ENCODE data around the gene ARHGAP31.
"Not testable (repeated sequence)": the region's sequence is repeated elsewhere in the genome, so short reads cannot be mapped to it uniquely, and the experiment has no call there.

Gene ARHGAP31

DNA sequence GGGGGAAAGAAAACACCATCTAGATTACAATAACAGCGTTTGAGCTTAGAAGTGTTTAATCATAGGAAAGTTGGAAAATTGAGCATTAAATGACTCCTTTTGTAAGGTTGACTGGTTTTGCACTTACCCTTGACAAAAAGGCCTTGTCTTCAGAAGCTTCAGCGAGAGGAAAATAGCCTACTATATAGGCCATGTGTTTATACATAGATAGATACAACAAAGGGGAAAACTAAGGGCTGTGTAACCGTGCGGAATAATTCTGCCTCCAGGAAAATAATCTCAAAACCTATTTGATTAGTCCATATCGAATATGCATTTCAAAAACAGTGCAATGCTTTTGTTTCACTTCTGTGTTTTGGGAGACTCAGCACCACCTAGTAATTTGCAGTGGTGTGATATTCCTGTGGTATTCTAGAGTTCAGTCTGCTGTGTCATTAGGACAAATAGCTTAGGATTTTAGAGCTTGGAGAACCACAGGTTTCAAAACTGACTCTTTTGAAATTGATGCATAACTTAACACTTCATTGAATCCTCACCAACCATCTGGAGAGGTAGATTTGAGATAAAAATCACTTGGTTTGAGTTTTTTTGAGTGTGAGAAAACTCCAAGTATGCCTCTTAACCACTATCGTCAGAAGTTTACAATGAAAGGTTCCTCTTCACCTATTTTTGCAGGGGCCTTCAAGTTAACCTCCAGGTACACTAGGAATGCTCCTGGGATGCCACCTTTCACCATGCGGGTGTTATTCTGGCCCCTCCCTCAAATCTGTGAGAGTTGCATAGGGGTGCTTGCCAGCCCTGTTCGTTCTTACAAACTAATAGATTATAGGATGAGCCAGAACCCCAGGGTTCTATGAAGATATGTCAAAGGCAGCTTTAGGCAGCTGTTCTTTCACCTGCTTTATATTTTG is 1.9 kb downstream of the ARHGAP31 start:
- peak; percentile 10 for DNase-seq

DNA sequence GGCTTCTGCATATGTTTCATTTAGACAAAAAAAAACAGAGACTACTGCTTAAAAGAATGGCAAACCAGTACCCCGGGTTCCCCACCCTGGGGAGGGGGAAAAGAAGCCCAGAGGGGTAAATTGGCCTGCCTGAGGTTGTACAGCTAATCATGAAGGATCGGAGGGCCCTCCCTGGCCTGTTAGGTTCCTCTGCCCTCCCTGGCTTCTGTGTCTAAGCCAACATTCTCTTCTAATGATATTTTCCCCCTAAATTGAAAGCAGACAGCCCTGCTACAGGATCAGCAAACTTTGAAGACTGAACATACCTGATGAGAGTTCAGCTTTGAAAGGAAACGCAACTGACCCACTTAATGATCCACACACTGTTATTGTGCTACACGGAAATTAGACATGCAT is 2.5 kb downstream of the ARHGAP31 start:
- no peak for DNase-seq

DNA sequence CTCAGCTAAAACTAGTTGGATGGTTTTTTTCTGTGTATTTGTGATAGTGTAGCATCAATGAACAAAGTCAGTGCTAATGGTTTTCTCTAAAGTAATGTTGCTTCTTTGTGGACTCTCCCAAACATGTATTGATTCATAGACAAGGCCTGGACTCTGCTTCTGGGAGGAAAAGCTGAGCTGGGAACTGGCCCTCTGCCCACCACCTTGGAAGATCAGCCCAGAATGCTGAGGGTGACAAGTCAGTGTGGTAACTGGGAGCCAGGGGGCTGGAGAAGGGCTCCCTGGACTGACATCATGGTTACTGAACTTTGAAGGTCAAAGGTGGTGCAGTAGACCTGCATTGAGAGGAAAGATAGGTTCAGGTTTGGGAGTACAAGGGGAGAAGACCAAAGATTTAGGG is 3.0 kb downstream of the ARHGAP31 start:
- DNase-seq = no peak

DNA sequence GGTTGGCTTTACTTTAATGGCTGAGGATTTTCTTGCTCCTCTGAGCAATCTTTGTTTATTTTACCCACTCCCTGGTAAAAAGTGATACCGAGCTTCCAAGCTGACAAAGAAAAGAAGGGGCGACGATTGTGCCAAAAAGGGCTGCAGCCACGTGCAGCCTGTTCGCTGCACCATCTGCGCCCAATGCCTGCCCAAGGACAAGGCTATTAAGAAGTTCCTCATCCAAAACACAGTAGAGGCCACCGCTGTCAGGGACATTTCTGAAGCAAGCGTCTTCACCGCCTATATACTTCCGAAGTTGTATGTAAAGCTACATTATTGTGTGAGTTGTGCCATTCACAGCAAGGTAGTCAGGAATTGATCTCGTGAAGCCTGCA is 4.4 kb downstream of the ARHGAP31 start:
- DNase-seq = no peak

DNA sequence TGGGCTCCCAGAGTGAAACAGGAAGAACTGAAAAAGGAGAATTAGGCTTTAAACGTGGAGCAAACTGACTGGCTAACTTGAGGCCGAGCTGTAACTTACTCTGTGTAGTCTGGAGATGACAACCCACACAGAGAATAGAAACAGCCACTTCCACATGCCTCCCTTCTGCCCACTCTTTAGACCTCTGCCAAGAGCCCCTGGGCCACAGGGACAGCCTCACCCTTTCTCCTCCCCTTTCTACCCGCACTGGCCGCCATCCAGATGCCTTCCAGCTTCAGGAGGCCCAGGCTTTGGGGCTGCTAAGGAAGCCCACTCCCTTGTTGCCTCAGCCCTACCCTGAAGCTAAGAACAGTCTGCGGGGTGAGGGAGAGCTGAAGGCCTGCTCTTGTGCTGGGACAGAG is 6.8 kb downstream of the ARHGAP31 start:
- DNase-seq = no peak

DNA sequence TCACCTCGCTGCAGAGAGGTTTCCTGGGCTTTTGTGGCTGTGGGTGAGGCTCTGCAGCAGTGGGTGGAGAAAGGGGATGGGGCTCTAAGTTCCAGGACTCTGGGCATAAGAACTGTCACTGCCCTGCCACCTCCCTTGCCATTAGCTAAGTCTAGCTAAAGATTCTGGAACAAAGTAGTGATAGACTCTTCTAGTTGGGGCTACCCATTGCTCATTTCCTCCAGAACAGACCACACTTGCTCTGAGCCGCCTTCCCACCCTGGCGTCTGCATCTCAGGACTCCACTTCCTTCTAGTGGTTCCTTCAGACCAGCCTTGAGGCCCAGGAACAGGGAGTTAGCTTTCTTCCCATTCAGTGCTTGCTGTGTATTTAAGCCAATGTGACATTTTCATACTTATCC is 7.5 kb downstream of the ARHGAP31 start:
- DNase-seq = no peak

DNA sequence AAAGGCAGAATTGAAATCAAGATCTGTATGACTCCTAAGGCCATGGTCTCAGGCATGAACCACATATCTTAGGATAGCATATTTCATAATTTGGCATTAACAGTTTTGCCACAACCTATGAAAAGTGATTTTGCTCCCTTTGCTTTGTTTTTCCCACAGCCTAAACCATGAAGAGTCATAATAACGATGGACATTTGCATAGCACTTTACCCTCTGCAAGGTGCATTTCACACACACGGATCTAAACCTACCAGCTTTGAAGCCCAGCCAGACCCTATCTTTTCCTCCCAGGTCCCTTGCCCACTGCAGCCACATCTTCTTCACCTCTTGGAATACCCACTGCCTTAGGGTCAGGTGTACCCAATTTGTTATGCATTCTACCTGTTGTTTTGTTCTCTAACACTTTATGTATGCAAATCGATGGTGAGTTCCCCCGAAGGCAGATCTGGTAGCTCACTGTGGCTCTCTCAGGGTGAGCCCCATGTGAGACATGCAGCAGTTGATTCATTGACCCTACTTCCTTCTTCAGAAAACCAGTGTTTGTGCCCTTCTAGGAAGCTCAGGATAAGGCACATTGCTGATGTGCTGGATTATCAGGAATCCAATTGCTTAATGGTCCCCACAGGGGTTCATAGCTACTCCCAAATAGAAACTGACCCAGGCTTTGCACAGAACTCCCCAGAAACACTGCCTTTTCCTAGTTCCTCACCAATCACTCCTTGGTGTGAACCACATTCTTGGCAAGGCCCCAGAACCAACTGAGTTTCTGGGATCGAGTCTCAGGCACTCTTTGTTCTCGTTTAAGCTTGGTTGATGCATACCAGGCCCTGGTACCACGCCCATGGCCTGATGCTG is 8.7 kb downstream of the ARHGAP31 start:
- DNase-seq = no peak

DNA sequence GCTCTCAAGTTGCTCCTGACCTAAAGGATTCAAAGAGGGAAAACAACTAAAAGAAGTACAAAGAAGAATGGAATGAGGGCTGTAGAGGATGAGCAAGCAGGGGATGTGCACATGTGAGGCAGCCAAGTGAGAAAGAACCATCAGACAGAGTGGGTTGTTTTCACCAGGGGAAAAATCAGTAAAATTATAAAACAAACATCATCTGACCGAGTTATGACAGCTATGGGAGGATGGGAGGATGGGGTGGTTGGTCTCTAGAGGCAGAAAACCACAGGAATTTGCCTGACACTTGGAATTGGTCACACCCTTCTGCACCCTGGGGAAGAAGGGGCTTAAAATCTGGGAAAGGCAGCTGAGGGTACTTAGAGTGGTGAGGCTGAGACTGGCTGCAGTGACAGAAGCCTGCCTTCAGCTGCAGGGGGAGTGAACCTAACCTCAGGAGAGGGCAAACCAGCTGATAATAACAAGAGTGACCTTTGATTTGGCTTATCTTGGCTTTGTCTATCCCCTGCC is 10.1 kb downstream of the ARHGAP31 start:
- no peak for DNase-seq

DNA sequence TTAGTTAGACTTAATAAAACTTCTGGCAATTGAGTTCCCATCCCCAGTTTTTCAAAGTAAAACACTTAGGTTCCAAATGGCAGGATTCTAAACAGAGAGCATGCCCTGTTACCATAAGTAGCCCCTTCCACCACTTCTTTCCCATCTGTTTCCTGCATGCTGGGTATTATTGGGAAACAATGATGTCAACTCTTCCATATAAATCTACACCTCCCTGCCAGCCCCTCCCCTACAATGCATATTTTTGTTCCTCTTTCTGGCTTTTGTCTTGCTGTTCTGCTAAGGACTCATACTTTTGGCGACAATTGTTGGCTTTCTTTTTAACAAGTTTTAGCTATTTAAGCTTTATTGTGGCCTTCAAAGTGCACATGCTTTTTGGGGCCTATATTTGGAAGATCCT is 11.1 kb downstream of the ARHGAP31 start:
- no peak for DNase-seq

DNA sequence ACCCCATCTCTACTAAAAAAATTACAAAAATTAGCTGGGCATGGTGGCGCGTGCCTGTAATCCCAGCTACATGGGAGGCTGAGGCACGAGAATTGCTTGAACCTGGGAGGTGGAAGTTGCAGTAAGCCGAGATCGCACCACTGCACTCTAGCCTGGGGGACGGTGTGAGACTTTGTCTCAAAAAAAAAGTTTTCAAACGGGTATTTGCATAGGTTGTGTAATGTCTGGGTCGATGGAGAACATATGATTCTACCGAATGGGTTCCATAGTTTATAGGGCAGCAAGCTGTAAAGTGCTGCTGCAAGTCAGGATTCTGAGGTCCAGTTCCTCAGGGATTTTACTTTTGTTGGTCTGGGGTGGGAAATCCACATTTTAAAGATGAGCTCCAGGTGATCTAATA is 12.2 kb downstream of the ARHGAP31 start:
- not testable (repeated sequence) for DNase-seq

DNA sequence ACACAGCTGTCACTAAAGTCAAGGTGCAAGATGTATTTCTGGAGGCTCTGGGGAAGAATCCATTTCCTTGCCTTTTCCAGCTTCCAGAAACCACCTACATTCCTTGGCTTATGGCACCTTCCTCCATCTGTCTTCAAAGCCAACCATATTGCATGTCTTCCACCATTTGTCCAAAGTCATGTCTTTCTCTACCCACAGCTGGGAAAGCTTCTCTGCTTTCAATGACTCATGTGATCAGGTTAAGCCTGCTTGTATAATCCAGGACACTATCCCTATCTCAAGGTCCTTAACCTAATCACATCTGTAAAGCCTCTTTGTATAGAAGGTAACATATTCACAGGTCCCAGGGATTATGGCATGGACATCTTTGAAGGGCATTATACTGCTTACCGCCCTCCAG is 14.2 kb downstream of the ARHGAP31 start:
- no peak for DNase-seq

DNA sequence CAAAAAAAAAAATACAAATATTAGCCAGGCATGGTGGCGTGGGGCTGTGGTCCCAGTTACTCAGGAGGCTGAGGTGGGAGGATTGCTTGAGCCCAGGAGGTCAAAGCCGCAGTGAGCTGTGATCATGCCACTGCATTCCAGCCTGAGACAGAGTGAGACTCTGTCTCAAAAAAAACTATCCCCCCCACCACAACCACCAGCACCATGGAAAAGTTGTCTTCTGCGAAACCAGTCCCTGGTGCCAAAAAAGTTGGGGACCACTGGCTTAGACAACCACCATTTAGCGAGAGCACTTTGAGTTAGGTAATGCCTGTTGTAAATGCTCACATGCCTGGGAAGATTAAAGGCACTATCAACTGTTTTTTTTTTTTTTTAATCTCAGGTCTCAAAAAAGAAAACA is 15.4 kb downstream of the ARHGAP31 start:
- DNase-seq = no peak

DNA sequence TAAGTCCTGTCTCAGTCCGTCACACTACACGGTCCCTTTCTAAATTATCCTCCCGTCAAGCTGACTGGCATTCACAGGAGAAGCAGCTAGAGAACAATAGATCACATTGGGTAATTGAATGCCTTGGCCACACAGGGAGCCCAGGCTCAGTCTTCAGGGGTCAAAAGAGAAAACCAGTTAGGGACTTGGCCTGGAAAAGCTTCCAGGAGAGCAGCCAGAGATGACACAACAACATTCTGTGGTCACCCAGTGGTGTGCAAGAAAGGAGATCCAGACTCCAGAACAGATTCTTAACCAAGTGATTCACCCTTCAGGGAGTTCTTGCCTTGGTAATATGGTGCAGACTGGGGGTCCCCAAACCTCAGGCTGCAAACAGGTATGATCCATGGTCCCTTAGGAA is 15.9 kb downstream of the ARHGAP31 start:
- DNase-seq = no peak

DNA sequence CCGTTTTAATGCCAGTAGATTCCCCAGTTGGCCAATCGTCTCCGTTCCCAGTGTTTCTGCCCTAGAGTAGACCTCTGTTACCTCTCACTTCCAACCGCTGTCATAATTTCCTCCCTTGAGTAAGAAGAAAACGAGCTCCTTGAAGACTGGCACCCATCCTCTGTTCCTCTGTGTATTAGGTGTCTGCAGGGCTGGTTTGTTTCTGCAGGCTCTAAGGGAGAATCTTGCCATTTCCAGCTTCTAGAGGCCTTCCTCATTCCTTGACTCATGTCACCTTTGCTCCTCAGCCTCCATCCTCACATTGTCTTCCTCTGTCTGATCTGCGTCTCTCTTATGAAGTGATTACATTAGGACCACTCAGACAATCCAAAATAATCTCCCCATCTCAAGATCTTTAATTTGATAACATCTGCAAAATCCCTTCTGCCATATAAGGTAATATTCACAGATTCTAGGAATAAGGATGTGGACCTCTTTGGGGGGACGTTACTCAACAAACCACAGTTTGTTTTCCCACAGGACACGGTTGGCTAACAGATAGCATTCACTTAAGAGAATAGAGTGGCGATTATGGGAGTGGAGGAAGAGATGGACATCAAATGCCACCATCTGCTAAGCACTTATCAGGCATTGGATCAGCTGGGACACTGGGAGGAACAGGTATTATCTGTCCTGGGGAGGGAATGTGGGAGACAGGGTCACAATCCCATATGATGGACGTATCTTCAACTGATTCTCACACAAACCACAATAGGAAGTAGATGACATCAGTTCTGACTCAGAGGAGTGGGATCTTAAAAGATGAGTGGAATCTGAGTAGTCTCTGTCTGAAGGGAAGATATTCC is 17.1 kb downstream of the ARHGAP31 start:
- no peak for DNase-seq

DNA sequence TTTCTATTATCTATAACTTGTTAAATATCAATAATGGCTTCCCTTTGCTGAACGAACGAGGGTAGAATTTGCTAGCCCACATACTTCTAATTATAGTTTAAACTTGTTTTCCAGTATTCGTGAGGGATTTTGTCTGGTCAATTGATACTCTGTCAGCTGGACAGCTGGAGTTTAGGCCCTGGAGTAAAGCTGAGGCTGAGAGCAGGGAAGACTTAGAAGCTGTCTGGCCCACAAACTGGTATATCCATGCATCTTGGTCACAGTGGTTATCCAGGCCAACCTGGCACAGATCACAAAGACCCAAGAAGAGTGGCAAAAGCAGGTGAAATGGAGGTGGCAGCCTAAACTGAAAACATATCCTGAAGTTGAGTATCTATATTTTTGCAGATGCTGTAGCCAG is 19.3 kb downstream of the ARHGAP31 start:
- DNase-seq = no peak

DNA sequence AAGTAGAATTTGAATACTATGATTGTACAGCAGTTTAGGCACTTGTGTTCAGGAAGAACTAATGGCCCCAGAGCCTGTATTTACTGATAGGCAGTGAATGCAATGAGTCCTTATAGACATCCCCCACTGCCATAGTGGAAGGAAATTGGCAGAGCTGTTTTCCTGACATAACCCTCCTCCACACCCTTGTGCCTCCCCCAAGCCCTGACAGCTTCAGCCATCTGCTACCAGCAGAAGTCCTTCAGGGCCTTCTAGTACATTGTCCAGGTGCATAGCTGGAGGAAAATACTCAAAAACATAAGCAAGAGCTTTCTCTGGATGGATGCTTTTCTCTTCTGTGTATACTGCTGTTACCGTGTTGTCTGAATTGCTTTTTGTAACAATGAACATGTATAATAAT is 20.6 kb downstream of the ARHGAP31 start:
- no peak for DNase-seq

DNA sequence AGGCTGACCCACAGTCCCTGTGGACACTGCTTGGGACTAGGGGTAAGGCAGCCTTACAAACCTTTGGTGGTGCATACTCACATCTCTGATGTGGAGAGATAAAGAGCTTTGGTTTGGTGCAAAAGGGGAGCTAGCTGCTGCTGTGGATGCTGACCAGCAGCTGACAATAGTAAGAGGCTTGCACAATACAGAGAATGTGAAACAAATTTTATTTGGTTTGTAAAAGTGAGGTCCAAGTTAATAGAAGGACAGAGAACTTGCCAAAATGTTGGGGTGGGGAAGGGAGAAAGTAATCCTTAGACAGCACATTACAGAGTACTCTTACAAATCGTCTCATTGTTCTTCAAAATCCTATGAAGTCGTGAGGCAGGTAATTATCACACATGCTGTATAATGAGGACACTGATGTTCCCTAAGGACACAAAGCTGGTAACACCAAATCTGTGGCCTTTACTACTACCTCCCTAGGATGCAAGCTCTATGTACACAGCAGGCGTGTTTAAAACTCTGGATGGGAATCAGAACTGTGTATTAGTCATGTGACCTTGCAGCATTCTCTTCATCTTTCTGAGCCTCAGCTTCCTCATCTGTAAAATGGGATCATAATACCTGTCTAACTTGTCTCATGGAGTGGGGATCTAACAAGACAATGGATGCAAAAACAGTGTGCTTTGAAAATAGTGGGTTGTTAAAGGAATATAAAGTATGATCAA is 21.6 kb downstream of the ARHGAP31 start:
- no peak for DNase-seq

DNA sequence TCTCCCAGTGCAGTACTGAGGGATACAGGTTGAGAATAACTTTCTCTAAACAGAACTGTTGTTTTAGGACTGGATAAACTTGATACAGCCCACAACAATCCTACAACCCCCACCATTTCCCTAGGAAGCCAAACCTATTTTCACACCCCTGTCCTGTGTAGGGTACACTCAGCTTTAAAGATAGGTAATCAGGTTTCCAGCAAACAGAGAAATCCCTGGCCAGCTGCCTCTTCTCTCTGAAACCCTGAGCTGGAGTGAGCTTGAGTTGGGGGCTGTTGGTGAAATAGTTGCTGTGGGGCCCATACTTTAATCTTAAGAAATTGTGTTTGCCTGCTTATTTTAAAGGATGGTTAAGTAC is 22.1 kb downstream of the ARHGAP31 start:
- DNase-seq = no peak

DNA sequence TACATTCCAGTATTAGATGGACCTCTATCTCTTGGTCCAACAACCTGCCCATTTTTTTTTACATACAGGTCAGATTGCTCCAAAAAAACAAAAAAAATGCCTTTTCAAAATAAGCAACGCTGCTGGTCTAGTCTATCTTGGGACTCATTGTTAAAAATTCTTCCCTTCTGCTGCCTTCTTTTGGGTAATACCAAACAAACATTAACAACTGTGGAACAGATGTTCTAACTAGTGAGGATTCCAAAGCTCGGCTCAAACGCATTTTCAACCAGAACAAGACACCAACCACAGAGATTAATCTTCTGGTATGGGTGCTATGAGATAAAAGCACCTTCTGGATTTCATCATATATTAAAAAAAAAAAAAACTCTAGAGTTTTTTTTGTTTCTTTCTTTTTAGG is 24.7 kb downstream of the ARHGAP31 start:
- no peak for DNase-seq

DNA sequence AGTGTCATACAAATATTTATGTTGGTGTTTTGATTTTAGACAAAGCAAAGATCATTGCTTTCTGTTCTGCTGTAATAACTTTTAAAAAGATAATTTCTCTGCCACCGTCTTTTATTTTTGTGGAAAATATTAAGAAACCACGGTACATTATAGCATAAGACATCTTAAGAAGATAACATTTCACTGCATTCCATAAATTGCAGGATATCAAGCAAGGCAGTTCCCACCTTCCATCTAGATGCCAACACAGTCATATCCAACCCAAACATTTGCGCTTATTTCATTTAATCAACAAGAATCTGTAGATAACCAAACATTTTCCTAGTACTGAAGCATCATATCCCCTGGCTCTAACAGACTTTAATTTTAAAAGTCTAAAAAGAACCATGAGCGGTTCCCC is 25.1 kb downstream of the ARHGAP31 start:
- no peak for DNase-seq

DNA sequence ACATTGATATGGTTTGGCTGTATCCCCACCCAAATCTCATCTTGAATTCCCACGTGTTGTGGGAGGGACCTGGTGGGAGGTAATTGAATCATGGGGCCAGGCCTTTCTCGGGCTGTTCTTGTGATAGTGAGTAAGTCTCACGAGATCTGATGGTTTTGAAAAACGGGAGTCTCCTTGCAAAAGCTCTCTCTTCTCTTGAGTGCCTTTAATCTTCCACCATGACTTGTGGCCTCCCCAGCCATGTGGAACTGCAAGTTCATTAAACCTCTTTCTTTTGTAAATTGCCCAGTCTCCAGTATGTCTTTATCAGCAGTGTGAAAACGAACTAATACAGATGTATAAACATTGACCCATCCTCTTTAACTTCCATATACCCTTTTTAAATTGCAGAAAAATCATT is 26.6 kb downstream of the ARHGAP31 start:
- DNase-seq = not testable (repeated sequence)
